ENCODE measurements around the gene RNPEP.
"Not testable (repeated sequence)": the region's sequence is repeated elsewhere in the genome, so short reads cannot be mapped to it uniquely, and the experiment has no call there.

RNPEP gene

DNA sequence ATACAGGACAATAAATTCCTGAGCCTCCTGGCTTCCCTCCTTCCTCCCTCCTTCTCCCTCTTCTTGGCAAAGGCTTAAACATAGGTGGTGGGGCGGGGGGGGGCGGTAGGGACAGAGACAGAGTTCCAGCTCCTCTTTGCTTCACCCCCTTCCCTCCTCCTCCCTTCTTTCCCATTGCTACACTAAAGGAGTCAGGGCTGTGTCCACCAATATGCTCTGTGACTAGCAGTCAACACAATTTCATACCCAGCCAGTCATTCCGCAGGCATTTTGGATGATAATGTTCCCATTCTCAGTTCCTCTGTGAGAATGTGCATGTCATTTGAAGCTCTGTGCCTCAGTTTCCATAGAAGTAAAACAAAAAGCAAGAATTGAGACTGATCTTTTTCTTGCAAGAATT lies 37.8 kb upstream of the RNPEP start:
- Histone ChIP-seq H3K27me3 (ENCODE audit: control insufficient read depth, insufficient read depth, low read length) (peaks cover 14% of the 10 kb centered on the region), H3K4me3 (ENCODE audit: low read depth, low read length) (no peak overlapping the region), H3K36me3 (ENCODE audit: control insufficient read depth, insufficient read depth, low read length) (no peaks in the 10 kb centered on the region), H3K9ac (ENCODE audit: low read depth, low read length) (no peak overlapping the region), H3K9me3 (ENCODE audit: control insufficient read depth, insufficient read depth, low read length) (no peaks in the 10 kb centered on the region), H3K4me1 (ENCODE audit: control insufficient read depth, insufficient read depth, low read length) (peaks cover 25% of the 10 kb centered on the region), H3K27ac (ENCODE audit: low read depth, low read length) (no peak overlapping the region)

DNA sequence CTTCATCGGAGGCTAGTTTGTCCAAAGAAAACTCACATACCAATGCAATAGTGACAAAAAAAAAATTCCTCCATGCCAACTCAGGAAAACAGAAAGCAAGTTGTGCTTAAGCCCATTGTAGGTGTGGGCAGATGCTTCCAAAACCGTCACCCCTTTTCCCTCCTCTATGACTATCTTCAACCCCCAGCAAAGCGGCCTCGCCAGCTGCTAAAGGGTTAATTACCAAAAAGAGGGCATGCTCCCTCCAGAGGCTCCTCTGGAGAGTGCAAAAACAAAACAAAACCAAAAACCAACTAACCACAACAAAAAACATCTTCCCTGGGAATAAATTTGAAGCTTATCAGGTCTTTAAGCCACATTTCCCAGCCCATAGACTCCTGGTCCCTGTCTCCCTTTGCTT lies 37.3 kb upstream of the RNPEP start:
- Histone ChIP-seq H3K27me3 (ENCODE audit: control insufficient read depth, insufficient read depth, low read length) (peaks cover 14% of the 10 kb centered on the region), H3K9me3 (ENCODE audit: control insufficient read depth, insufficient read depth, low read length) (no peaks in the 10 kb centered on the region), H3K27ac (ENCODE audit: low read depth, low read length) (no peak overlapping the region), H3K36me3 (ENCODE audit: control insufficient read depth, insufficient read depth, low read length) (no peaks in the 10 kb centered on the region), H3K4me1 (ENCODE audit: control insufficient read depth, insufficient read depth, low read length) (peaks cover 25% of the 10 kb centered on the region), H3K9ac (ENCODE audit: low read depth, low read length) (no peak overlapping the region), H3K4me3 (ENCODE audit: low read depth, low read length) (peak overlapping the region; percentile 61; the same call in 1 of the 2 replicates)

DNA sequence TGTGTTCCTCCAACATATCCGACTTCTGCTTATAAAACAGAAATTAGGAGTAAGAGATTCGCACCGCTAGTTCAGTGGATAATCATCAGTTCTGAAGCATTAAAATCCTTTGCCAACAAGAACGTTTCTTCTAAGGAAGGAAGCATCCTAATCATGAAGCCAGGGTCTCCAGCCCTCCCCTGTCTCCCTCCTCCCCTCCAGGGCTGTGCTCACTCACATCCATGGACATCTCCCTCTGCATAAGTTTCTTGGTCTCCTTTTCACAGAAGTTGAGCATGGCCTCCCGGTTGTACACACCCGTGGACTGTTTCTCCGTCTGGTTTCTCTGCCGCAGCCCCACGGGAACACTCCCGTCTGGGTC lies 36.6 kb upstream of the RNPEP start:
- peaks cover 14% of the 10 kb centered on the region for H3K27me3 ChIP-seq (ENCODE audit: control insufficient read depth, insufficient read depth, low read length)
- H3K4me1 ChIP-seq (ENCODE audit: control insufficient read depth, insufficient read depth, low read length) = peaks cover 25% of the 10 kb centered on the region
- H3K36me3 ChIP-seq (ENCODE audit: control insufficient read depth, insufficient read depth, low read length) = no peaks in the 10 kb centered on the region
- H3K4me3 ChIP-seq (ENCODE audit: low read depth, low read length) = peak overlapping the region; percentile 61
- H3K9me3 ChIP-seq (ENCODE audit: control insufficient read depth, insufficient read depth, low read length) = no peaks in the 10 kb centered on the region
- H3K9ac ChIP-seq (ENCODE audit: low read depth, low read length) = no peak overlapping the region
- no peak overlapping the region for H3K27ac ChIP-seq (ENCODE audit: low read depth, low read length)

DNA sequence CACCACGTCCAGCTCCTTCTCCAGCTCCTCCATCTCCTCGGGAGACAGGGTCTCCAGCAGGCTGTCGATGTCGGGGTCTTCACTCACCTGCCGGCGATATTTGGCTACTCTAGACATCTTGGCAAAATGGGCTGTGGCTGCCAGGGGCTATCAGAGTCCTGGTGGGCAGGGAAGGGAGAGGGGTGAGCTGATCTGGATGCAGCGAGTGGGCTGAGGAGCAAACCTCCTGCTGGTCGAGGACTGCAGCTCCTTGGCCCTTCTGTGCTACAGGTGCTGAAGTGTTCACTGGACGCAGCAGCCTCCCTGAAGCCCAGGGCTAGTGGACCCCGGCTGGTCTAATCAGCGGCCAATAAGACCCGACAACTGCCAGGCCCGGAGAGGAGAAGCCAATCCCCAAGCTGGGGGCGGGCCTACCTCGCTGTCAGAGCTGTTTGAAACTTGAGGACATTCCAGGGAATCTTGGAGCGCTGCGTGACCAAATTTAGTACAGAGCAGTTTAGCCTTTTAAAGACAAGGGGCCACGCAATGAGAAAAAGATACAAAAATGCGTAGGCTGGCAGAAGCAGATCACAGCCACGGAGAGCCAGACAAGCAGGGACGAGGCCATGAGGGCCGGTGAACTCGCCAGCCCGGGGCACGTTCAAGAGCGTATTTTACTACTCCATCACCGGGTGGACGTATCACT lies 36.1 kb upstream of the RNPEP start, which contains the start of gene LMOD1:
TSS of gene LMOD1 (minus strand) at position 325 of the 685 bp plus-strand sequence. CDS start at position 117, 208 bp downstream.
- Histone ChIP-seq H3K27me3 (ENCODE audit: control insufficient read depth, insufficient read depth, low read length) (peaks cover 14% of the 10 kb centered on the region), H3K4me1 (ENCODE audit: control insufficient read depth, insufficient read depth, low read length) (peaks cover 22% of the 10 kb centered on the region), H3K36me3 (ENCODE audit: control insufficient read depth, insufficient read depth, low read length) (no peaks in the 10 kb centered on the region), H3K4me3 (ENCODE audit: low read depth, low read length) (peak within 1 kb of the TSS; percentile 61), H3K27ac (ENCODE audit: low read depth, low read length) (no peak within 1 kb of the TSS), H3K9ac (ENCODE audit: low read depth, low read length) (no peak within 1 kb of the TSS), H3K9me3 (ENCODE audit: control insufficient read depth, insufficient read depth, low read length) (no peaks in the 10 kb centered on the region)

DNA sequence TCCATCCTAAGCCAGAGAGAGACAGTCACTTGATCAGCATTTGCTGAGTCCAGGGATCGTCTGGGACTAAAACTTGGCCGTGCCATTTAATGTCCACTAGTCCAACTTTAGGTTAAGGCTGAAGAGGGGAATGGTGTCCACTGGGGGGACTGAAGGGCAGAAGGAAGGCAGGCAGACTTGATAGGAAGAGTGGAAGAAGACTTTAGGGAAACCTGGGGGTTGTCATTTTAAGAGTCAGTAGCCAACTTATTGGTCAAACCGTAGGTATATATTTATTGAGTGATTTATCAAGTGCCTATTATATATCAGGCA lies 34.8 kb upstream of the RNPEP start:
- H3K4me3 ChIP-seq (ENCODE audit: low read depth, low read length) = no peak overlapping the region
- no peak overlapping the region for H3K9ac ChIP-seq (ENCODE audit: low read depth, low read length)
- H3K27ac ChIP-seq (ENCODE audit: low read depth, low read length) = no peak overlapping the region
- no peaks in the 10 kb centered on the region for H3K9me3 ChIP-seq (ENCODE audit: control insufficient read depth, insufficient read depth, low read length)
- no peaks in the 10 kb centered on the region for H3K36me3 ChIP-seq (ENCODE audit: control insufficient read depth, insufficient read depth, low read length)
- peaks cover 14% of the 10 kb centered on the region for H3K27me3 ChIP-seq (ENCODE audit: control insufficient read depth, insufficient read depth, low read length)
- peaks cover 13% of the 10 kb centered on the region for H3K4me1 ChIP-seq (ENCODE audit: control insufficient read depth, insufficient read depth, low read length)

DNA sequence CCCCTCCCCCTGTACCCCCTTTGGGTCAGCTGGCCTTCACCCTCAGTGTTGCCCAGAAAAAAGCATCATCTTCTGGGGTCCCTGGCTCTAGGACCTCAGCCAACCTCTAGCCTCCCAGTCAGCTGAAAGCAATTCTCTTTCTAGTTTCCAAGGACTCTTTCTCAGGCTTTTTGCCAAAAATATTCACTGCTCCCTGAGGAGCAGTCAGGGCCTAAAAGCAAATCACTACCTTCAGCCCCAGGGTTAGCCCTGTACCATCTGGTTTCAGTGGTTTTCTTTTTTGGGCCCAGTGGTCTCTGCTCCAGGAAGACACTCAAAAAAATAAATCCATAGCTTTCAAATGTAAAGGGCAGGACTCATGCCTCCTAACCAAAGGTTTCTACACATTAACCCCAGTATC lies 33.0 kb upstream of the RNPEP start:
- Histone ChIP-seq H3K27ac (ENCODE audit: low read depth, low read length) (no peak overlapping the region), H3K27me3 (ENCODE audit: control insufficient read depth, insufficient read depth, low read length) (peaks cover 14% of the 10 kb centered on the region), H3K9ac (ENCODE audit: low read depth, low read length) (no peak overlapping the region), H3K9me3 (ENCODE audit: control insufficient read depth, insufficient read depth, low read length) (no peaks in the 10 kb centered on the region), H3K36me3 (ENCODE audit: control insufficient read depth, insufficient read depth, low read length) (no peaks in the 10 kb centered on the region), H3K4me3 (ENCODE audit: low read depth, low read length) (no peak overlapping the region), H3K4me1 (ENCODE audit: control insufficient read depth, insufficient read depth, low read length) (peaks cover 13% of the 10 kb centered on the region)

DNA sequence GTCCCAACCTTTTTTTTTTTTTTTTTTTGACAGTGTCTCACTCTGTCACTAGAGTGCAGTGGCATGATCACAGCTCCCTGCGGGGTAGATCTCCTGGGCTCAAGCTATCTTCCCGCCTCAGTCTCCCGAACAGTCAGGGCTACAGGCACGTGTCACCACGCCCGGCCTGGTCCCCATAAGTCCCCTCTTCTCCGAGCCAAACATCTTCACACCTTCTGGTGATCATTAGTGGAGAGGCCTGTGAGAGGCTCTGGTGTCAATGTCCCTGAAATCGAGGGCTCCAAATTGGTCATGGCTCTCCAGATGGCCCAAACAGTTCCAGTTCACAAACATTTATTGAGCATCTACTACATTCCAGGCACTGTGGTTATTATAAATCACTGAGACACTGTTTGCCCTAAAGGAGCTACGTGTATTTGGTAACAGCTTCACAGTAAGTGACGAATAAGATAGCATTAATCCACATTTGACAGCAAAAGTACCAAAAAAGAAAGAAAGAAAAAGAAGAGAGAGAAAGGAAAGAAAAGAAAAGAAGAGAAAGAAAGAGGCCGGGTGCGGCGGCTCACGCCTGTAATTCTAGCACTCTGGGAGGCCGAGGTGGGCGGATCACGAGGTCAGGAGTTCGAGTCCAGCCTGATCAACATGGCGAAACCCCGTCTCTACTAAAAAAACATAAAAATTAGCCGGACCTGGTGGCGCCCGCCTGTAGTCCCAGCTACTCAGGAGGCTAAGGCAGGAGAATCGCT lies 28.0 kb upstream of the RNPEP start:
- Histone ChIP-seq H3K36me3 (ENCODE audit: control insufficient read depth, insufficient read depth, low read length) (peaks cover 22% of the 10 kb centered on the region), H3K9me3 (ENCODE audit: control insufficient read depth, insufficient read depth, low read length) (no peaks in the 10 kb centered on the region), H3K27ac (ENCODE audit: low read depth, low read length) (peak overlapping the region; percentile 75), H3K27me3 (ENCODE audit: control insufficient read depth, insufficient read depth, low read length) (no peaks in the 10 kb centered on the region), H3K4me1 (ENCODE audit: control insufficient read depth, insufficient read depth, low read length) (0 out of 2 replicates have a peak, but pooled peaks cover 3% of the 10 kb centered on the region), H3K4me3 (ENCODE audit: low read depth, low read length) (peak overlapping the region; percentile 91), H3K9ac (ENCODE audit: low read depth, low read length) (peak overlapping the region; percentile 90)

DNA sequence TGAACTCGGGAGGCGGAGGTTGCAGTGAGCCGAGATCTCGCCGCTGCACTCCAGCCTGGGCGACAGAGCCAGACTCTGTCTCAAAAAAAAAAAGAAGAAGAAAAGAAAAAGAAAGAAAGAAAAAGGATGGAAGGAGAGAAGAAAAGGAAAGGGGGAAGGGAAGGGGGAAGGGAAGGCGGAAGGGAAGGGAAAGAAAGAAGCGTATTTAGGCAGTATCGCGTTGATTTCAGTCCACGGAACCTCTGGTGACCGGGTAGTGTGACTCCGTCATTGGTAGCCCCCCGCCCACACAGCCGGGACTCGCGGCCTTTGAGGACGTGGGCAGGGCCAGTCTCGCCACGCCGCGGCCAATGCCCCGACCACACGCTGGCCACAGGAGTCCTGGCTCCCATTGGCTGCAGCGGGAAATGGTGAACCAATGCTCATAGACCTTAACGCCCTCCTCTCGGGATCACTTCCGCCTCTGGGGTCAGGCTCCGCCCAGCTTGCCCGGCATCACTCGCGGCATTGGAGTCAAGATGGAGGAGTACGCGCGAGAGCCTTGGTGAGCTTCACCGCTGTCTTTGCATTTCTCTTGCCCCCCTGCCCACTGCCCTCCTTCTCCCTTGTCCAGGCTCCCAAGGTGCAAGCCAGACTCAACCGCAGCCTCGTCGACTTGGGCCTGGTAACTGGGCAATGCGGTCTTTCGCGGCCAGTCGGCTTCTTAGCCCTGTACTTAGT lies 27.3 kb upstream of the RNPEP start, which contains the start of gene TIMM17A:
TSS of gene TIMM17A (plus strand) at position 495 of the 720 bp plus-strand sequence. CDS start at position 519, 24 bp downstream.
- Histone ChIP-seq H3K36me3 (ENCODE audit: control insufficient read depth, insufficient read depth, low read length) (peaks cover 25% of the 10 kb centered on the region), H3K4me1 (ENCODE audit: control insufficient read depth, insufficient read depth, low read length) (0 out of 2 replicates have a peak, but pooled peaks cover 3% of the 10 kb centered on the region), H3K27me3 (ENCODE audit: control insufficient read depth, insufficient read depth, low read length) (no peaks in the 10 kb centered on the region), H3K27ac (ENCODE audit: low read depth, low read length) (peak within 1 kb of the TSS; percentile 83), H3K9me3 (ENCODE audit: control insufficient read depth, insufficient read depth, low read length) (no peaks in the 10 kb centered on the region), H3K9ac (ENCODE audit: low read depth, low read length) (peak within 1 kb of the TSS; percentile 90), H3K4me3 (ENCODE audit: low read depth, low read length) (peak within 1 kb of the TSS; percentile 91)

DNA sequence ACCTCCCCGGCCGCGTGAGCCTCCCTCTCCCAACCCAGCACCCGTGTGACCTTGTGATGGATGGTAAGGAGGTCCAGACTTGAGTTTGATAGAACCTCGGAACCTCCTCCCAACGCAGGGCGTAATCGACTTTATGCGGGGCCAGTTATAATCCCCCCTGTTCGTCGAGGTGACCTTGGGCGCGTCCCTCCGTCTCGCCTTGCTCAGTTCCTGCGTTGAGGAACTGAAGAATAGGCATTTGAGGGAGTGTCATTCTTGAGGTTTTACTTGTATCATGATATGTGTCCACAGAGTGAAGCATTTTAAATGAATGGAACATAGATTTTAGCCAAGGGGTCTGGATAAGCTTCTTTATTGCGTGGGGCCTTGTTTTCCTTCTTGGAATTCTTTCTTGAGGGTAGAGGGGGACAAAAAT lies 26.7 kb upstream of the RNPEP start:
- H3K4me3 ChIP-seq (ENCODE audit: low read depth, low read length) = peak overlapping the region; percentile 91
- H3K27ac ChIP-seq (ENCODE audit: low read depth, low read length) = peak overlapping the region; percentile 83
- H3K27me3 ChIP-seq (ENCODE audit: control insufficient read depth, insufficient read depth, low read length) = no peaks in the 10 kb centered on the region
- H3K9me3 ChIP-seq (ENCODE audit: control insufficient read depth, insufficient read depth, low read length) = no peaks in the 10 kb centered on the region
- H3K9ac ChIP-seq (ENCODE audit: low read depth, low read length) = peak overlapping the region; percentile 90
- 0 out of 2 replicates have a peak, but pooled peaks cover 3% of the 10 kb centered on the region for H3K4me1 ChIP-seq (ENCODE audit: control insufficient read depth, insufficient read depth, low read length)
- peaks cover 29% of the 10 kb centered on the region for H3K36me3 ChIP-seq (ENCODE audit: control insufficient read depth, insufficient read depth, low read length)

DNA sequence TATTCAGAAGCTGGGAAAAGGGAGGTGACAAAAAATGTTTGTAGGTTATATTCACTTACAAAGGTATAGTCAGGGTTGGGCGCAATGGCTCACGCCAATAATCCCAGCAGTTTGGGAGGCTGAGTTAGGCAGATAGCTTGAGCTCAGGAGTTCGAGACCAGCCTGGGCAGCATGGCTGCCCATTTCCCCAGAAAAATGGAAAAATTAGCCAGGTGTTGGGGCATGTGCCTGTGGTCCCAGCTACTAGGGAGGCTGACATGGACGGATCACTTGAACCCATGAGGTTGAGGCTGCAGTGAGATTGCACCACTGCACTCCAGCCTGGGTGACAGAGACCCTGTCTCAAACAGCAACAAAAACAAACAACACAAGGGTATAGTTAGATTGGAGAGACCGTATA lies 24.1 kb upstream of the RNPEP start:
- Histone ChIP-seq H3K27me3 (ENCODE audit: control insufficient read depth, insufficient read depth, low read length) (no peaks in the 10 kb centered on the region), H3K27ac (ENCODE audit: low read depth, low read length) (no peak overlapping the region), H3K4me3 (ENCODE audit: low read depth, low read length) (no peak overlapping the region), H3K9me3 (ENCODE audit: control insufficient read depth, insufficient read depth, low read length) (no peaks in the 10 kb centered on the region), H3K9ac (ENCODE audit: low read depth, low read length) (no peak overlapping the region), H3K4me1 (ENCODE audit: control insufficient read depth, insufficient read depth, low read length) (0 out of 2 replicates have a peak, but pooled peaks cover 3% of the 10 kb centered on the region), H3K36me3 (ENCODE audit: control insufficient read depth, insufficient read depth, low read length) (peaks cover 54% of the 10 kb centered on the region)

DNA sequence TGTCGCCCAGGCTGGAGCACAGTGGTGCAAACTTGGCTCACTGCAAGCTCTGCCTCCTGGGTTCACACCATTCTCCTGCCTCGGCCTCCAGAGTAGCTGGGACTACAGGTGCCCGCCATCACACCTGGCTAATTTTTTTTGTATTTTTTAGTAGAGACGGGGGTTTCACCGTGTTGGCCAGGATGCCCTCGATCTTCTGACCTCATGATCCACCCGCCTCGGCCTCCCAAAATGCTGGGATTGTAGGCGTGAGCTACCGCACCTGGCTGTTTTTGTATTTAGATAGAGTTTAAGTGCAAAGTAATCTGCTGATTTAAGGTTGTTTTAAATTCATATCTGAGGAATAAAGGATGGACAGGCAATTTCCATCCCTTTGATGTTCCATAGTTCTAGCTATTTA lies 20.1 kb upstream of the RNPEP start:
- not testable (repeated sequence) for H3K4me1 ChIP-seq (ENCODE audit: control insufficient read depth, insufficient read depth, low read length); H3K9ac ChIP-seq (ENCODE audit: low read depth, low read length); H3K4me3 ChIP-seq (ENCODE audit: low read depth, low read length); H3K9me3 ChIP-seq (ENCODE audit: control insufficient read depth, insufficient read depth, low read length); H3K27me3 ChIP-seq (ENCODE audit: control insufficient read depth, insufficient read depth, low read length); H3K27ac ChIP-seq (ENCODE audit: low read depth, low read length)
- H3K36me3 ChIP-seq (ENCODE audit: control insufficient read depth, insufficient read depth, low read length) = peaks cover 81% of the 10 kb centered on the region
